Neural cell (in vitro differentiated cells): Measurements from ENCODE around the gene SEC14L6. TPM values are rescaled to one million over a fixed set of nuclear protein-coding genes. Genes with fewer than 3 reads are reported as not detected.

Experiments
- H2AFZ ChIP-seq: fragments of 200-600, 300-800 bp; sonication (generic), shearing (Covaris generic); 2 replicates; pipeline ENCODE4 v1.6.0; 2014; ENCODE audit warnings: low read depth, mild to moderate bottlenecking, antibody characterized with exemption, low read length, moderate library complexity
- H3F3A ChIP-seq: fragments of 200-600 bp; shearing (Covaris generic); 2 replicates; pipeline ENCODE4 v1.6.1; 2016; ENCODE audit warnings: mild to moderate bottlenecking, moderate library complexity, mixed read lengths, antibody characterized with exemption, low read length; ENCODE audit not compliant: insufficient read depth, poor library complexity, severe bottlenecking
- H3K27ac ChIP-seq: fragments of 200-600, 300-800 bp; sonication (generic), shearing (Covaris generic); 2 replicates; pipeline ENCODE4 v1.5.1; 2014; ENCODE audit warnings: mild to moderate bottlenecking, low read length, moderate library complexity
- H3K27me3 ChIP-seq: fragments of 300-800, 200-600 bp; sonication (generic), shearing (Covaris generic); 2 replicates; pipeline ENCODE4 v1.6.0; 2014; ENCODE audit warnings: mild to moderate bottlenecking, low read depth, low read length, moderate library complexity; ENCODE audit not compliant: insufficient read depth
- H3K36me3 ChIP-seq: fragments of 300-800, 200-600 bp; sonication (generic), shearing (Covaris generic); 2 replicates; pipeline ENCODE4 v1.5.1; 2014; ENCODE audit warnings: mild to moderate bottlenecking, antibody characterized with exemption, low read length, moderate library complexity; ENCODE audit not compliant: insufficient read depth
- H3K4me2 ChIP-seq: fragments of 300-800, 200-600 bp; sonication (generic), shearing (Covaris generic); 2 replicates; pipeline ENCODE4 v1.6.0; 2014; ENCODE audit warnings: mild to moderate bottlenecking, low read length
- H3K4me3 ChIP-seq: fragments of 300-800, 200-600 bp; sonication (generic), shearing (Covaris generic); 2 replicates; pipeline ENCODE4 v1.5.1; 2014; ENCODE audit warnings: mild to moderate bottlenecking, low read length, moderate library complexity
- H3K79me2 ChIP-seq: fragments of 200-600 bp; shearing (Covaris generic); replicated peaks from 2 replicates; pipeline ENCODE4 v1.6.0; 2014; ENCODE audit warnings: mild to moderate bottlenecking, low read length, moderate library complexity; ENCODE audit not compliant: insufficient read depth
- H3K9ac ChIP-seq: fragments of 300-800, 200-600 bp; sonication (generic), shearing (Covaris generic); 2 replicates; pipeline ENCODE4 v1.6.1; 2016; ENCODE audit warnings: mild to moderate bottlenecking, low read length, mixed read lengths
- H3K9me2 ChIP-seq: fragments of 200-600 bp; shearing (Covaris generic); 2 replicates; pipeline ENCODE4 v1.6.1; 2016; ENCODE audit warnings: mild to moderate bottlenecking, low read length, mixed read lengths; ENCODE audit not compliant: insufficient read depth
- H3K9me3 ChIP-seq: fragments of 200-600, 300-800 bp; sonication (generic), shearing (Covaris generic); 2 replicates; pipeline ENCODE4 v1.6.1; 2016; ENCODE audit warnings: mild to moderate bottlenecking, mixed run types, low read length, moderate library complexity, mixed read lengths
- H4K20me1 ChIP-seq: fragments of 200-600 bp; shearing (Covaris generic); 2 replicates; pipeline ENCODE4 v1.6.1; 2016; ENCODE audit warnings: mild to moderate bottlenecking, mixed run types; ENCODE audit not compliant: insufficient read depth
- EP300 ChIP-seq: fragments of 450-650 bp; conservative IDR thresholded peaks from 2 replicates; pipeline ENCODE4 v1.6.1; 2014; ENCODE audit warnings: antibody characterized with exemption, mild to moderate bottlenecking, moderate library complexity; ENCODE audit not compliant: poor library complexity, severe bottlenecking
- EZH2 ChIP-seq: fragments of 200-600, 300-800 bp; shearing (Covaris generic), sonication (generic); IDR thresholded peaks from 2 replicates; pipeline ENCODE4 v1.6.1; 2014; ENCODE audit warnings: antibody characterized with exemption, low read length, borderline replicate concordance, mild to moderate bottlenecking; ENCODE audit not compliant: insufficient read depth, poor library complexity, severe bottlenecking
- MXI1 ChIP-seq: fragments of 450-650 bp; conservative IDR thresholded peaks from 2 replicates; pipeline ENCODE4 v1.6.1; 2014; ENCODE audit warnings: antibody characterized with exemption, mild to moderate bottlenecking; ENCODE audit not compliant: poor library complexity, severe bottlenecking
- POLR2AphosphoS5 ChIP-seq: IDR thresholded peaks from 2 replicates; pipeline ENCODE4 v1.6.1; 2012
- RAD21 ChIP-seq: fragments of 450-650 bp; conservative IDR thresholded peaks from 2 replicates; pipeline ENCODE4 v1.6.1; 2014; ENCODE audit warnings: antibody characterized with exemption, mild to moderate bottlenecking, moderate library complexity
- SMC3 ChIP-seq: fragments of 450-650 bp; conservative IDR thresholded peaks from 2 replicates; pipeline ENCODE4 v1.6.1; 2014; ENCODE audit warnings: antibody characterized with exemption, mild to moderate bottlenecking, moderate library complexity; ENCODE audit not compliant: poor library complexity
- TAF1 ChIP-seq: IDR thresholded peaks from 2 replicates; pipeline ENCODE4 v1.6.1; 2012; ENCODE audit warnings: low read depth
- polyA plus RNA-seq: library from polyadenylated mRNA; depleted of rRNA; stranded (reverse); fragments of >200 nt; gene quantifications from 2 replicates; pipeline ENCODE4 v1.2.3, GENCODE V29; 2014
- TF ChIP-seq, protein P1 (sequence below): IDR thresholded peaks from 2 replicates; pipeline ENCODE4 v1.6.1; 2012; ENCODE audit warnings: borderline replicate concordance
- TF ChIP-seq, protein P2 (sequence below): fragments of 450-650 bp; IDR thresholded peaks from 2 replicates; pipeline ENCODE4 v1.5.1; 2014; ENCODE audit warnings: antibody characterized with exemption, mild to moderate bottlenecking, moderate library complexity; ENCODE audit not compliant: poor library complexity, severe bottlenecking

Gene SEC14L6
- polyA plus RNA-seq, 1 donor from 2014 or later = not detected

DNA sequence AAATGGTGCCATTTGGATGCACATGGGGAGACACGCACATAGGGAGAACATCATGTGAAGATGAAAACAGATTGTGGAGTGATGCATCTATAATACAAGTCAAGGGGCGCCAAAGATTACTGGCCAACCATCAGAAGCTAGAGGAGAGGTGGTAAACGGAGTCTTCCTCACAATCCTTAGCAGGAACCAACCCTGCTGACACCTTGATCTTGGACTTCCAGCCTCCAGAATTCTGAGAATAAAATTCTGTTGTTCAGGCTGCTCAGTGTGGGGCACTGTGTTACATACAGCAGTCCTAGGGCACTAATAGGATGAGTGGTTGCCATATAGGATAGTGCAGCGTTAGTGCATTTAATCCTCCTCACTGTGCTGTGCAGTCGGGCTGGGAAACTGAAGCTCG, 33.1 kb downstream of the SEC14L6 start:
- Histone ChIP-seq H3K9ac (no peak overlapping the region), H3K36me3 (no peaks in the 10 kb centered on the region), H3K27me3 (no peaks in the 10 kb centered on the region), H3K9me2 (no peaks in the 10 kb centered on the region), H4K20me1 (no peaks in the 10 kb centered on the region), H3K4me3 (no peak overlapping the region), H3K4me2 (no peak overlapping the region), H3K27ac (no peak overlapping the region), H2AFZ (no peak overlapping the region), H3F3A (no peaks in the 10 kb centered on the region), H3K9me3 (no peaks in the 10 kb centered on the region), H3K79me2 (no peaks in the 10 kb centered on the region)
- no peak for TF ChIP-seq MXI1
- no peak for TF ChIP-seq TAF1
- TF ChIP-seq POLR2AphosphoS5 = no peak
- no peak for TF ChIP-seq SMC3
- TF ChIP-seq EZH2 = no peak
- TF ChIP-seq, protein P1, sequence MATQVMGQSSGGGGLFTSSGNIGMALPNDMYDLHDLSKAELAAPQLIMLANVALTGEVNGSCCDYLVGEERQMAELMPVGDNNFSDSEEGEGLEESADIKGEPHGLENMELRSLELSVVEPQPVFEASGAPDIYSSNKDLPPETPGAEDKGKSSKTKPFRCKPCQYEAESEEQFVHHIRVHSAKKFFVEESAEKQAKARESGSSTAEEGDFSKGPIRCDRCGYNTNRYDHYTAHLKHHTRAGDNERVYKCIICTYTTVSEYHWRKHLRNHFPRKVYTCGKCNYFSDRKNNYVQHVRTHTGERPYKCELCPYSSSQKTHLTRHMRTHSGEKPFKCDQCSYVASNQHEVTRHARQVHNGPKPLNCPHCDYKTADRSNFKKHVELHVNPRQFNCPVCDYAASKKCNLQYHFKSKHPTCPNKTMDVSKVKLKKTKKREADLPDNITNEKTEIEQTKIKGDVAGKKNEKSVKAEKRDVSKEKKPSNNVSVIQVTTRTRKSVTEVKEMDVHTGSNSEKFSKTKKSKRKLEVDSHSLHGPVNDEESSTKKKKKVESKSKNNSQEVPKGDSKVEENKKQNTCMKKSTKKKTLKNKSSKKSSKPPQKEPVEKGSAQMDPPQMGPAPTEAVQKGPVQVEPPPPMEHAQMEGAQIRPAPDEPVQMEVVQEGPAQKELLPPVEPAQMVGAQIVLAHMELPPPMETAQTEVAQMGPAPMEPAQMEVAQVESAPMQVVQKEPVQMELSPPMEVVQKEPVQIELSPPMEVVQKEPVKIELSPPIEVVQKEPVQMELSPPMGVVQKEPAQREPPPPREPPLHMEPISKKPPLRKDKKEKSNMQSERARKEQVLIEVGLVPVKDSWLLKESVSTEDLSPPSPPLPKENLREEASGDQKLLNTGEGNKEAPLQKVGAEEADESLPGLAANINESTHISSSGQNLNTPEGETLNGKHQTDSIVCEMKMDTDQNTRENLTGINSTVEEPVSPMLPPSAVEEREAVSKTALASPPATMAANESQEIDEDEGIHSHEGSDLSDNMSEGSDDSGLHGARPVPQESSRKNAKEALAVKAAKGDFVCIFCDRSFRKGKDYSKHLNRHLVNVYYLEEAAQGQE = no peak
- no peak for TF ChIP-seq RAD21
- TF ChIP-seq, protein P2, sequence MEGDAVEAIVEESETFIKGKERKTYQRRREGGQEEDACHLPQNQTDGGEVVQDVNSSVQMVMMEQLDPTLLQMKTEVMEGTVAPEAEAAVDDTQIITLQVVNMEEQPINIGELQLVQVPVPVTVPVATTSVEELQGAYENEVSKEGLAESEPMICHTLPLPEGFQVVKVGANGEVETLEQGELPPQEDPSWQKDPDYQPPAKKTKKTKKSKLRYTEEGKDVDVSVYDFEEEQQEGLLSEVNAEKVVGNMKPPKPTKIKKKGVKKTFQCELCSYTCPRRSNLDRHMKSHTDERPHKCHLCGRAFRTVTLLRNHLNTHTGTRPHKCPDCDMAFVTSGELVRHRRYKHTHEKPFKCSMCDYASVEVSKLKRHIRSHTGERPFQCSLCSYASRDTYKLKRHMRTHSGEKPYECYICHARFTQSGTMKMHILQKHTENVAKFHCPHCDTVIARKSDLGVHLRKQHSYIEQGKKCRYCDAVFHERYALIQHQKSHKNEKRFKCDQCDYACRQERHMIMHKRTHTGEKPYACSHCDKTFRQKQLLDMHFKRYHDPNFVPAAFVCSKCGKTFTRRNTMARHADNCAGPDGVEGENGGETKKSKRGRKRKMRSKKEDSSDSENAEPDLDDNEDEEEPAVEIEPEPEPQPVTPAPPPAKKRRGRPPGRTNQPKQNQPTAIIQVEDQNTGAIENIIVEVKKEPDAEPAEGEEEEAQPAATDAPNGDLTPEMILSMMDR = no peak
- no peak for TF ChIP-seq EP300

DNA sequence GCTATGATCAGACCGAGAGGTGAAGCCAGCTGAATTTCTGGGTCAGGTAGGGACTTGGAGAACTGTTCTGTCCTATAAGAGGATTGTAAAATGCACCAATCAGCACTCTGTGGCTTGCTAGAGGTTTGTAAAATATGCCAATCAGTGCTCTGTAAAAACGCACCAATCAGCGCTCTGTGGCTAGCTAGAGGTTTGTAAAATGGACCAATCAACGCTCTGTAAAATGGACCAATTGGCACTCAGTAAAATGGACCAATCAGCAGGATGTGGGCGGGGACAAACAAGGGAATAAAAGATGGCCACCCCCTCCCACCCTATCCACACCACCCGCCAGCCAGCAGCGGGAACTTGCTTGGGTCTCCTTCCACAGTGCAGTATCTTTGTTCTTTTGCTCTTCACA, 34.6 kb downstream of the SEC14L6 start:
- H3K79me2 ChIP-seq = no peaks in the 10 kb centered on the region
- H3K36me3 ChIP-seq = no peaks in the 10 kb centered on the region
- H3K4me3 ChIP-seq = no peak overlapping the region
- H3K9me3 ChIP-seq = no peaks in the 10 kb centered on the region
- TF ChIP-seq, protein P1 = no peak
- TF ChIP-seq MXI1 (no peak), RAD21 (no peak), TAF1 (no peak), SMC3 (no peak), EP300 (no peak), EZH2 (no peak), POLR2AphosphoS5 (no peak)
- TF ChIP-seq, protein P2 = no peak
- H4K20me1 ChIP-seq = no peaks in the 10 kb centered on the region
- H3K9ac ChIP-seq = no peak overlapping the region
- H2AFZ ChIP-seq = no peak overlapping the region
- no peak overlapping the region for H3K4me2 ChIP-seq
- no peak overlapping the region for H3K27ac ChIP-seq
- no peaks in the 10 kb centered on the region for H3F3A ChIP-seq
- H3K9me2 ChIP-seq = no peaks in the 10 kb centered on the region
- H3K27me3 ChIP-seq = no peaks in the 10 kb centered on the region
